GM21528 (cell line): ENCODE data around the gene EHBP1L1.
"Not testable (repeated sequence)": the region's sequence is repeated elsewhere in the genome, so short reads cannot be mapped to it uniquely, and the experiment has no call there.

Experiments used
- ATAC-seq: cut with Tn5 transposase; IDR thresholded peaks from one replicate; pipeline ENCODE4 v1.9.1; 2021; ENCODE audit warnings: mild to moderate bottlenecking, moderate library complexity; ENCODE audit not compliant: unreplicated experiment, low FRiP score

EHBP1L1 gene

DNA sequence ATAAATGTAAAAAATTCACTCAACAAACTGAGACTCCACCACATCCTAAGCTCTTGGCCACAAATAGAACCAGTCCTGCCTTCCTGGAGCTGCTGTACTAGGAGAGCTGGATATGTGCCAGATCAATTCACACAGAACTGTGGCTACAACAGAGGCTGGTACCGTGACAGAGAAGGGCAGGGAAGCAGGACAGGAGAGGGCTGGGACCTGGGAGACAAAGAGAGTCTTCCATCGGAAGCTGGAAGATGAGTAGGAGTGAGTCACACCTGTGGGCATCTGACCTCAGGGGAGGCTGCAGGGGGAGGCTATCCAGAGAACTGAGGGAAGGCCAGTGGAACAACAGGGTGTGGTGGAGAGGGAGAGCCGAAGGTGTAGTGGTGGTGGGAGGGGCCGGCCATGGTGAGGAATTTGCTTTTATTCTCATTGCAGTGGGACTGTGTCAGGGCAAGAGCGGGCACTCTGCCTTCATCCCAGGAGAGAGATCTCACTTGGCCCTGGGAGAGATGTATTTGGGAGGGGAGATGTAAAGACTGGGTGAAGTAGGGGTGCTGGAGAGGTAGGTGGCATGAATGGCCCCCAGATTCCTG, 15.8 kb upstream of the EHBP1L1 start:
- no peak for ATAC-seq

DNA sequence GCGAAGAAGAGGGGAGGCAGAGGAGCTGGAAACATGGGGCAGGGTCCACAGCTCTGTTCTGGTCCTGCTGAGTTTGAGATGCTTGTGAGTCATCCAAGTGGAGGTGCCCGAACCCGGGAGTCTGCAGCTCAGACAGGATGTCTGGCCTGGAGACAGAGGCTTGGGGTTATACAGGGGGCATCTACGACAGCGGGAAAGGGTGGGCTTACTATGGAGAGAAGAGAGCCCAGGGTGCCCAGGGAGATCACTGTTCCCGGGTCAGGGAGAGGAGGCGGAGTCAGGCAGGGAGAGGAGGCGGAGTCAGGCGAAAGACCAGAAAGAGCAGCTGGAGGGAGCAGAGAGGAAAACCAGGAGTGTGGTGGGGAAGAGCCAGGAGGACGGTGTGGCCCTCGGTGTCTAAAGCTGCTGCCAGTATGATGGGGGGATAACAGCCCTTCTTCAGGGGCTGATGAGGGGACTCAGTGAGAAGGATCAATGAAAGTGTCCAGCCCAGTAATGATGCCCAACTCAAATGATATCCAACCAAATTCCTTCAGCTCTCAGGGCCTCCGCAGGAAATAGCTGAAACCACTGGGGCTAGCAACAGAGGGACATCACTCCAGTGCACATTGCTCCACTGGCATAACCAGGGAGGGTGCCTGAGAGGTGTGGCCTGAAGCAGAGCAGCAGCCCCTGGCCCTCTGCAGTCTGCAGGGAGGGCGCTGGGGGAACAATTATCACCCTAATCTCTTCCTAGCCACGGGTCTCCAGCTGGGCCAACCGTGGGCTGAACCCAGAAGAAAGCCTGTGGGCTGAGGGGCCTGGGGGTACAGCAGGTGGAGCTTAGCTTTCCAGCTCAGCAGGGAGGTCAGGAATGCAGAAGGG, 15.1 kb upstream of the EHBP1L1 start:
- no peak for ATAC-seq

DNA sequence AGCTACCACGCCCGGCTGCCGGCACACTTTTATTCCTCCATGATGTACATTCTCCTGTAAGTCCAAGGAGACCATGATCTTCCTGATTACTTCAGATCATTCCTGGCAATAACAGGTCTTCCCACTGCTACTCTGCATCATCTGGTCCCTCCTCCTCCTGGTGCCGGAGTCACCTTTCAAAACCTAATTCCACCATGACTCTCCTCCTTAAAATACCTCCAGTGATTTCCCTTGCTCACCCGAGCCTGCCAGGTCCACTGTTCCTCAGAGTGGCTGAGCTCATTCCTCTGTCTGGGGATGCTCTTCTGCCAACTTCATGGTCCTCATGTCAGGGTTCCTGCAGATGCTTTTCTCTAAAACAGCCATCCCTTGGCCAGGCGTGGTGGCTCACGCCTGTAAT, 13.8 kb upstream of the EHBP1L1 start:
- ATAC-seq: no peak

GRCh38 chr11:65562788-65563187, 13.1 kb upstream of the EHBP1L1 start:
- no peak for ATAC-seq

GRCh38 chr11:65563601-65564000, 12.3 kb upstream of the EHBP1L1 start:
- no peak for ATAC-seq

DNA sequence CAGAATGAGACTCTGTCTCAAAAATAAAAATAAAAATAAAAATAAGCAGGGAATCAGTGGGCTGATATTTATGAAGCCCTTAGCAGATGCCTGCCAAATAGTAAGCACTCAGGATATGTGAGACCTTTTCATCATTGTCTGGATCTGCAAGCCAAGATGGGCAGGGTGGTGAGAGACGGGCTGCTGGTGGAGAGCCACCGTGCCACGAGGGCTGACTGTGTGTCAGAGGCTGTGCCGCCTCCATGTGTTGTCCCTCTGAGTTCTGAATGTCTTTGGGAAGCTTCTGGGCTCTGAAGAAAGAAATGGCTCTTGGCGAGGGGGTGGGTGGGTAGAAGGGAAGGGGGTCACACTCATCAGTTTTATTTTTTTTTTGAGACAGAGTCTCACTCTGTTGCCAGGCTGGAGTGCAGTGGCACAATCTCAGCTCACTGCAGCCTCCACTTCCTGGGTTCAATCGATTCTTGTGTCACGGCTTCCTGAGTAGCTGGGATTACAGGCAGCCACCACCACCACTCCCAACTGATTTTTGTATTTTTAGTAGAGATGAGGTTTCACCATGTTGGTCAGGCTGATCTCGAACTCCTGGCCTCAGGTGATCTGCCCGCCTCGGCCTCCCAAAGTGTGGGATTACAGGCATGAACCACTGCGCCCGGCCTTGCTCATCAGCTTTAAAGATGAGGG, 10.8 kb upstream of the EHBP1L1 start:
- ATAC-seq: not testable (repeated sequence)

DNA sequence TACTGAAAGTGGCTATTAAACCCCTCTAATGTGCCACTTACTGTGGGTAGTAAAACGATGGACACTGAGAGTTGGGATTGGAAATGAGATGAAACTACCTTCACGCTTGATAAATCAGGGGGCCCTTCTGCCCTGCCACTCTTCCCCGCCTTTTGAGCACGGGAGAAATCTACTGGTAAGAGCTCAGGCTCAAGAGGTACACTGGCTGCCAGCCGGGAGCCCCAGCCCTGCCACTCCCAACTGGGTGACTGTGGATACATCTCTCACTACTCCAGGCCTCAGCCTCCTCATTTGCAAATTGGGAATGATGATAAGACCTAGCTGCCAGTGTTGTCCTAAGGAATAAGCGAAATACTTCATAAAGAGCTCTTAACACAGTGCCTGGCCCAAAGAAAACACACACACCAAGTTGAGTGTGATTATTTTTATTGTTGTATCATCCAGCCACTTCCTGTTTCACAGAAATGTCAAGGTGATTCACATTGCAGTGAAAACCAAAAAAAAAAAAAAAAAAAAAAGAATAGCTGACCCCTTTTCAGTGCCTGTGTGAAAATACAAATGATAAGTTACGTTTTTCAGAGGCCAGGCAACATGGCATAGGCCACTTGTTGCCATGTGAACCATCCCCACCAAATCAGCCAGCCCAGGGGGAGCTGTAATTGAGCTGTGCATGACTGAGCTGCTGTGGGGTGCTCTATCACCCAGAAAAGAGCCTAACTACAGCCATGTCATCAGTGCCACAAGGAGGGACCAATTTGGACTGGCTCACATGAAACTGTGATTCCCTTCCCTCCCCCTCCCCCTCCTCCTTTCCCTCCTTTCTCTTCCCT, 10.0 kb upstream of the EHBP1L1 start:
- no peak for ATAC-seq

GRCh38 chr11:65569164-65569972, 6.5 kb upstream of the EHBP1L1 start:
- peak; percentile 8 for ATAC-seq

- ATAC-seq: peak; percentile 56
These were observed 5.6 kb upstream of the EHBP1L1 start, which contains the start of gene ZNRD2 for GRCh38 chr11:65569973-65570918. ZNRD2 (plus strand) TSS chr11:65570477; CDS start chr11:65570492, 15 bp downstream.

- no peak for ATAC-seq
These were observed 4.4 kb upstream of the EHBP1L1 start for GRCh38 chr11:65571420-65571819.

- ATAC-seq: no peak
These were observed 3.9 kb upstream of the EHBP1L1 start for GRCh38 chr11:65571940-65572339.

DNA sequence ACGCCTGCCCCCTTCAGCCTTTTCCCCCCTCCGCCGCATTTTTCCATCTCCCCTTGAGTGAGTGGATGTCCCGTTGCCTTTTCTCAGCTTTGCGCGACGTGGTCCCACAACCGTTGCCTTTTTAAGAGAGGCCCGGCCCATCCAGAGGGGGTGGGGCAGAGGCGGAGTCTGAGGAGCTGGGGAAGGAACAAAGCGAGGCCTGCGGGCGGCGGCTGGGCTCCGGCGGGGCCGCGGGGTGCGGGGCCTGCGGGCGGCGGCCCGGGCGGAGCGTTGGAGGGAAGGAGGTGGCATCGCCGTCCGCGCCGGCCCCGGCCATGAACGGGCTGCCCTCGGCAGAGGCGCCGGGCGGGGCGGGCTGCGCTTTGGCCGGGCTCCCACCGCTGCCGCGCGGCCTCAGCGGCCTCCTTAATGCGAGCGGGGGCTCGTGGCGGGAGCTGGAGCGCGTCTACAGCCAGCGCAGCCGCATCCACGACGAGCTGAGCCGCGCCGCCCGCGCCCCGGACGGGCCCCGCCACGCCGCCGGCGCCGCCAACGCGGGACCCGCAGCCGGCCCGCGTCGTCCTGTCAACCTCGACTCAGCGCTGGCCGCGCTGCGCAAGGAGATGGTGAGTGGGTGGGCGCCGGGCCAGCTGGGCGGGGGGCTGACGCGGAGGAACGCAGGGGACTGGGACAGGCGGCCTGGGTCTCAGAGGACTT, 3.3 kb upstream of the EHBP1L1 start, which contains the start of gene FAM89B:
TSS of gene FAM89B (plus strand) at position 183 of the 696 bp plus-strand sequence. CDS start at position 315, 132 bp downstream.
- no peak for ATAC-seq

GRCh38 chr11:65573391-65574079, 2.3 kb upstream of the EHBP1L1 start:
- no peak for ATAC-seq

DNA sequence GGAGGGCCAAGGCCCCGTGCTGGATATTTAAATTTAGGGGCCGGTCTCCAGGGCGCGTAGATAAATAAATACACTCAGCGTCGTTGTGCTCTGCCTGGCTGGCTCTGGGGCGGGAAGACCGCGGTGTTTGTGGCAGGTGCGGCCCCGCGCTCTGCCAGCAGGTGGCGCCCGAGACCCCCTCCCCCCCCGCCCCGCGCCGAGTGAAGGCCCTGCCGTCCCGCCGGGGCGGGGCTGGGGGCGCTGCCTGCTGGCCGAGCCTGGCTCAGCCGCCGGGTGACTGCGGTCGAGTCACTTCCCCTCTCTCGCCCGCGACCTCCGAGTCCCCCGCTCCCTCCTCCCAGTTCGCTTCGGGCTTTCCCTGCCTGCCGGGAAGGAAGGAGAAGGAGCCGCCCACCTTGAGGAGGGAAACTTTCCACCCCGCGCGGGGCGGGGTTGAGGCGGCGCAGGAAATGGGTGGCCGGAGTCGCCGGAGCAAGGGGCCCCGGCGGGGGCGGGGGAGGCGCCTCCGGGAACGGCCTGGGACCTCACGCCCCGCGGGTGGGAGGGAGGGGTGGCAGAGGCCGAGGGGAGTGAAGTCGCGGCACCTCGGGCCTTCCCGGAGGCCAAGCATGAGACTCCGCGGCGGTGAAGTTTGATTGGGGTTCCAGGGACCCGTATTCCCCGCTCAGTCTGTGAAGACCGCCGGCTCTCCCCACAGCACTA, 1.6 kb upstream of the EHBP1L1 start:
- ATAC-seq: no peak

DNA sequence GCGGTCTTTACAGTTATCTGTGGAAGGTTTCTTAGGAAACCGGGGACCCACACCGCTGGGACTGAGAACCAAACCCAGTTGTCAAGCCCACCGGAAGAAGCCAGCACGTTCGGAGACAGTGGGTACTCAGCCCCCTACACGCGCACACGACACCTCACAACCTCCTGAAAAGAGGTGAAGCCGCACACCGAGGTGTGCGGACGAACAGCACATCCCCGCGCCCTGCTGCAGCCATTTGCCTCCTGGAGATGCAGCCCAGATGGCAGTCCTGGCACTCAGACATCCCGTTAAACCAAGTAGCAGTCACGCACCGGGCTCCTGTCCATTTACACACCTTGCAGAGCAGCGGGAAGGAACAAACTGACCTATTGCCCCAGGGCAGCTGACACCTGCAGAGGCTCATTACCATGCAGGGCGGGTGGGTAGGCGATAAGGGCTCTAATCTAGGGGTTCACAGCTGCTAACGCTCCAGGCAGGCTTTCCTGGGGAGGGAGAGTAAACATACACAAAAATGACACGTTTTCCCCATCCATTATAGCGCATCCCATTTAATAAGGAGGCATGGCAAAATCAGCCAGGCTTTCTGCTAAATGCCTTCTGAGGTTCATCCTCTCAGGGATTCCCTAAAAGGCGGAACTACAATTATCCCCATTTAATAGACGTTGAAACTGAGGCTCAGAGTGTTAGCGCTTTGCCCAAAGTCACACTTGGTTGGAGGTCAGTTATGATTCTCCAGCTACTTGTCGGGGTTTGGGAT, 864 bp upstream of the EHBP1L1 start:
- no peak for ATAC-seq
